Measurements from ENCODE around the gene RECK. TPM values are rescaled to one million over a fixed set of nuclear protein-coding genes. Genes with fewer than 3 reads are reported as not detected.
A peak's percentile ranks its signal among the peaks of the same experiment; 100 is the strongest.

Gene RECK
- total RNA-seq, 4 donors from 2014 or later, result 15.6 to 24.1 (median 18.7) TPM

DNA sequence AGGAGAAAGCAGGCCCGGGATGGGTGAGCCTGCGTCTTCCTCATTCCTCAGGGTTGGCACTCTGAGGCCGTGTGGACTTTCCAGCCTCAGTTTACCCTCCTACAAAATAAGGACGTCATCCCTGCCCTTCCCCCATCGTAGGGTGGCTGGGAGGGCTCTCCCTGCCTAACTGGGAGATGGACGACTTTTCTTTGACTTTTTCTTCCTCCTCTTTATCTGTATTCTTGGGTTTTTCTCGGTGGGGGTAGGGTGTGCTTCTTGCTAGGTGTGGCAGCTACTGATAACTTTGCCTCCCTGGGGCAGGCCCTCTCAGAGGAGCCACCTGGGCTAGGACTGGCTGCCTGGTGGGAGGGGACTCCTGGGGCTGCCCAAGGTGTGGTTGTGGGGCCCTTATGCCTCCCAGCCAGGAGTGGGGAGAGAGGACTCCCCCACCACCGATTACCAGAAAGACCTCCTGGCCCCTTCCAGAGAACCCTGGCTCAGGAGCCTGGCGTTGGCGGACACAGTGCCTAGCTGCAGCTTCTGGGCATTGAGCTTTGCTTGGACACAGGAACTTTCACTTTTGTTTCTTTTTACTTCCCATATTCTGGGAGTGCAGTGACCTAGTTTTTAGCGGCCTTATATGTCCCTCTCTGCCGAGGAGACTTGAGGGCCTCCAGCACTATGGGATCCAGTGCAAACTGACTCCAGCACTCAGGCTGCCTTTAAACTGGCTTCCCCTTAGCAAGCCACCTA, 106.0 kb downstream of the RECK start:
- DNase-seq (ENCODE audit: low spot score in 2 of 2), result no peak
- 70% methylated on average over 11 to 12 of the region's 12 CpGs for WGBS, 2 donors
- peak overlapping the region in 2 of 4 donors; percentile 17 to 22 for H3K4me3 ChIP-seq

DNA sequence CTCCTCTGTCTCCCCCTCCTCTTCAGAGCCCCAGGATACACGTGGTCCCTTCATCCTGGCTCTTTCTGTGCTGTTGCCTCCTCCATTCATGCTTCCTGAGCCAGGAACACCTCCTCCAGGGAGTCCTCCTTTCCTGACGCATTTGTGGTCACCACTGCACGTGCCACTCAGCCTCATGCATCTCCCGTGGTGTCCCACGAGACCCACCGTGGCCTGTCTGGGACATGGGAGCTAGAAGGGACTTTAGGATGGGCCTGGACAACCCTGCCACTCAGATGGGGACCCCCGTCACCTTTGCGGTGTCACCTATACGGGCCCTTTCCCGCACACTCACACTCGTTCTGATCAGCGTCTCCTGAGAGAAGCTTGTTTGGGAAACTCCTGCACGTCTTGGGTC, 106.5 kb downstream of the RECK start:
- H3K27ac ChIP-seq, result peak overlapping the region in 3 of 4 donors; percentile 69 to 74 (median 71)
- WGBS, 2 donors, result 80 to 82% methylated on average over 13 of the region's 13 CpGs
- DNase-seq (ENCODE audit: low spot score in 2 of 2), result no peak
- H3K4me1 ChIP-seq, result peaks cover 0 to 48% (median 23%) of the 10 kb centered on the region in 4 donors
- TF ChIP-seq POLR2A (IDR thresholded peaks at IDR 0.05), result no peak
- TF ChIP-seq, protein P1, sequence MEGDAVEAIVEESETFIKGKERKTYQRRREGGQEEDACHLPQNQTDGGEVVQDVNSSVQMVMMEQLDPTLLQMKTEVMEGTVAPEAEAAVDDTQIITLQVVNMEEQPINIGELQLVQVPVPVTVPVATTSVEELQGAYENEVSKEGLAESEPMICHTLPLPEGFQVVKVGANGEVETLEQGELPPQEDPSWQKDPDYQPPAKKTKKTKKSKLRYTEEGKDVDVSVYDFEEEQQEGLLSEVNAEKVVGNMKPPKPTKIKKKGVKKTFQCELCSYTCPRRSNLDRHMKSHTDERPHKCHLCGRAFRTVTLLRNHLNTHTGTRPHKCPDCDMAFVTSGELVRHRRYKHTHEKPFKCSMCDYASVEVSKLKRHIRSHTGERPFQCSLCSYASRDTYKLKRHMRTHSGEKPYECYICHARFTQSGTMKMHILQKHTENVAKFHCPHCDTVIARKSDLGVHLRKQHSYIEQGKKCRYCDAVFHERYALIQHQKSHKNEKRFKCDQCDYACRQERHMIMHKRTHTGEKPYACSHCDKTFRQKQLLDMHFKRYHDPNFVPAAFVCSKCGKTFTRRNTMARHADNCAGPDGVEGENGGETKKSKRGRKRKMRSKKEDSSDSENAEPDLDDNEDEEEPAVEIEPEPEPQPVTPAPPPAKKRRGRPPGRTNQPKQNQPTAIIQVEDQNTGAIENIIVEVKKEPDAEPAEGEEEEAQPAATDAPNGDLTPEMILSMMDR (IDR thresholded peaks at IDR 0.05), result no peak
- no peak for TF ChIP-seq EP300 (IDR thresholded peaks at IDR 0.05)
- H3K27me3 ChIP-seq, result no peaks in the 10 kb centered on the region
- peaks cover 0 to 6% (median 0%) of the 10 kb centered on the region in 4 donors for H3K9me3 ChIP-seq
- peaks cover 0 to 11% (median 0%) of the 10 kb centered on the region in 3 donors for H3K36me3 ChIP-seq
- H3K4me3 ChIP-seq, result peak overlapping the region in 1 of 4 donors; percentile 17

More for the DNA sequence above, 106.0 kb downstream of the RECK start:
- Histone ChIP-seq H3K9me3 (peaks cover 0 to 6% (median 0%) of the 10 kb centered on the region in 4 donors), H3K4me1 (peaks cover 0 to 48% (median 20%) of the 10 kb centered on the region in 4 donors), H3K36me3 (peaks cover 0 to 11% (median 0%) of the 10 kb centered on the region in 3 donors), H3K27ac (peak overlapping the region in 3 of 4 donors; percentile 69 to 74 (median 71)), H3K27me3 (no peaks in the 10 kb centered on the region)
- no peak for TF ChIP-seq POLR2A (IDR thresholded peaks at IDR 0.05)
- TF ChIP-seq, protein P1 (IDR thresholded peaks at IDR 0.05), result no peak
- no peak for TF ChIP-seq EP300 (IDR thresholded peaks at IDR 0.05)

GRCh38 chr9:36144309-36145232, 107.9 kb downstream of the RECK start:
- H3K9me3 ChIP-seq, result peaks cover 0 to 6% (median 0%) of the 10 kb centered on the region in 4 donors
- no peak for DNase-seq (ENCODE audit: low spot score in 2 of 2)
- peaks cover 0 to 11% (median 0%) of the 10 kb centered on the region in 3 donors for H3K36me3 ChIP-seq
- peak overlapping the region in 1 of 4 donors; percentile 64 for H3K27ac ChIP-seq
- TF ChIP-seq EP300 (IDR thresholded peaks at IDR 0.05), result no peak
- TF ChIP-seq POLR2A (IDR thresholded peaks at IDR 0.05), result no peak
- TF ChIP-seq, protein P1 (IDR thresholded peaks at IDR 0.05), result no peak
- H3K4me3 ChIP-seq, result peak overlapping the region in 1 of 4 donors; percentile 19
- 89 to 90% methylated on average over 12 of the region's 12 CpGs for WGBS, 2 donors
- H3K27me3 ChIP-seq, result no peaks in the 10 kb centered on the region
- H3K4me1 ChIP-seq, result peaks cover 0 to 58% (median 36%) of the 10 kb centered on the region in 4 donors

- peaks cover 0 to 11% (median 0%) of the 10 kb centered on the region in 3 donors for H3K36me3 ChIP-seq
- peaks cover 0 to 59% (median 36%) of the 10 kb centered on the region in 4 donors for H3K4me1 ChIP-seq
- TF ChIP-seq POLR2A (IDR thresholded peaks at IDR 0.05) (no peak), EP300 (IDR thresholded peaks at IDR 0.05) (no peak)
- TF ChIP-seq, protein P1 (IDR thresholded peaks at IDR 0.05), result no peak
- H3K27ac ChIP-seq, result no peak overlapping the region
- DNase-seq (ENCODE audit: low spot score in 2 of 2), result no peak
- H3K4me3 ChIP-seq, result no peak overlapping the region
- 96 to 97% methylated on average over 4 of the region's 4 CpGs for WGBS, 2 donors
- no peaks in the 10 kb centered on the region for H3K27me3 ChIP-seq
- peaks cover 0 to 6% (median 0%) of the 10 kb centered on the region in 4 donors for H3K9me3 ChIP-seq
Measured at GRCh38 chr9:36145970-36146369, 109.3 kb downstream of the RECK start.

Data from tibial nerve (tissue), 4 donors.